HG03460 (cell line): ENCODE results near the gene TOM1.

Source experiments
- ATAC-seq: cut with Tn5 transposase; IDR thresholded peaks from one replicate; pipeline ENCODE4 v1.9.1; 2021; ENCODE audit not compliant: unreplicated experiment

Gene TOM1

GRCh38 chr22:35306350-35306967 lies 6.8 kb downstream of the TOM1 start:
- ATAC-seq, result no peak

GRCh38 chr22:35307372-35307771 lies 7.7 kb downstream of the TOM1 start:
- ATAC-seq, result no peak

- no peak for ATAC-seq
Measured at GRCh38 chr22:35307892-35308291, 8.2 kb downstream of the TOM1 start.

GRCh38 chr22:35308480-35309021 lies 8.9 kb downstream of the TOM1 start:
- peak; percentile 52 for ATAC-seq

- no peak for ATAC-seq
Measured at GRCh38 chr22:35310556-35311550, 11.2 kb downstream of the TOM1 start.

- ATAC-seq, result no peak
Measured at GRCh38 chr22:35311551-35311999, 11.9 kb downstream of the TOM1 start.

GRCh38 chr22:35312198-35313059 lies 12.7 kb downstream of the TOM1 start:
- ATAC-seq, result no peak

GRCh38 chr22:35313311-35314121 lies 13.8 kb downstream of the TOM1 start:
- no peak for ATAC-seq

- no peak for ATAC-seq
Measured at GRCh38 chr22:35314161-35314942, 14.7 kb downstream of the TOM1 start.

- ATAC-seq, result no peak
Measured at GRCh38 chr22:35315141-35315854, 15.6 kb downstream of the TOM1 start.

GRCh38 chr22:35315855-35316745 lies 16.4 kb downstream of the TOM1 start:
- ATAC-seq, result no peak

GRCh38 chr22:35316751-35317150 lies 17.1 kb downstream of the TOM1 start:
- ATAC-seq, result no peak

GRCh38 chr22:35317680-35318290 lies 18.1 kb downstream of the TOM1 start:
- ATAC-seq, result no peak

- no peak for ATAC-seq
Measured at GRCh38 chr22:35318346-35319215, 18.9 kb downstream of the TOM1 start.

- ATAC-seq, result no peak
Measured at GRCh38 chr22:35319244-35319985, 19.7 kb downstream of the TOM1 start.

GRCh38 chr22:35322126-35322525 lies 22.4 kb downstream of the TOM1 start:
- ATAC-seq, result no peak
